HFF-Myc (cell line): ENCODE results near the gene OIT3.

ENCODE experiments used
- DNase-seq: peaks from one replicate; pipeline ENCODE4 v3.0.0-alpha.2; 2011; ENCODE audit warnings: low read depth; ENCODE audit errors: extremely low read depth
- H3K4me3 ChIP-seq: replicated peaks from 2 replicates; pipeline ENCODE4 v1.5.1; 2011; ENCODE audit warnings: low read depth, mild to moderate bottlenecking, control low read depth, low read length
- TF ChIP-seq, protein P1 (sequence below): IDR thresholded peaks from 2 replicates; pipeline ENCODE4 v1.5.1; 2012; ENCODE audit warnings: mild to moderate bottlenecking, low read depth, low read length, control low read depth; ENCODE audit errors: missing control alignments

The OIT3 gene

DNA sequence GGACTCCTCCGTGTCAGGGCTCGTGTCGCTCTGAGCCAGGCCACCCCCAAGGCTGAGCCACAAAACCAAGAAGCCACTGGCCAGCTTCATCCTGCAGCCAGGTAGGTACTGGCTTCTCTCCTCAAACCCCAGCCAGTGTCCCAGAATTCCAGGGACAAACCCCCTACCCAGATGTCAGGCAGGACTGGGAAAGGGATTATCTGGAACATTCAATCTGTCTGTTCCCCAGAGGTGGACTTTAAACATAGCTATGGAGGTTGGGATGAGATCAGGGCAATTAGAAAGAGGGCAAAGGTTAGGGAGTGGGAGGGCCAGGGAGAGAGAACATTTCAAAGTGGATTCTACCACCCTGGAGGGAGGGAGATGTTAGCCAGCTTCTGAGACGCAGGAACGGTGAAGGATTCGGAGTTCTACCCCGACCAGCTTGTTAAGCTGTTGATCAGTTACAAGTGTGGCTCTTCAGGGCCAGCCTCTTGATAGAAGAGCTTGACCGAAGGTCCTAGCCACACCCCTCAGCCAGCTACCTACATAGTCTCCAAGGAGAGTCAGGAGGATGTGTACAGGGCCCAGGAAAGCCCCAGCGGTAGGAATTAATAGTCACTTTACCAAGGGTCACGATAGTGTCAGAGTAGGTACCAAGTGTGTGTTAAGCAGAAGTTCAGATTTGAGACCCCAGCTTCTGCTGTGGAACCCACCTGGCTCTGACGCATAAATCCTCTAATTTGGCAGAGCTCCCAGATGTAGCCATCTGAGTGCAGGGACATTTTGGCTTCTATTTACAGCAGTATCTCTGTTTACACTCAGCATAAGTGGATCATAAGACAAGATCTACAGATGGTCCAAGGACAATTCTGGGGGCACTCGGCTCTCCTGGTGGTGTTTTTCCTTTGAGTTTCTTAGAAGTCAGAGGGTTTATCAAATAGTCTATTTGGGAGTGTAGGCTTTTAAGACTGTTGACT, 61.3 kb downstream of the OIT3 start, which contains the start of gene PLA2G12B:
Gene PLA2G12B (minus strand): TSS at position 211 of the 959 bp plus-strand sequence. CDS start 121 bp downstream, at position 90.
- DNase-seq: no peak
- no peak within 1 kb of the TSS for H3K4me3 ChIP-seq
- TF ChIP-seq, protein P1, sequence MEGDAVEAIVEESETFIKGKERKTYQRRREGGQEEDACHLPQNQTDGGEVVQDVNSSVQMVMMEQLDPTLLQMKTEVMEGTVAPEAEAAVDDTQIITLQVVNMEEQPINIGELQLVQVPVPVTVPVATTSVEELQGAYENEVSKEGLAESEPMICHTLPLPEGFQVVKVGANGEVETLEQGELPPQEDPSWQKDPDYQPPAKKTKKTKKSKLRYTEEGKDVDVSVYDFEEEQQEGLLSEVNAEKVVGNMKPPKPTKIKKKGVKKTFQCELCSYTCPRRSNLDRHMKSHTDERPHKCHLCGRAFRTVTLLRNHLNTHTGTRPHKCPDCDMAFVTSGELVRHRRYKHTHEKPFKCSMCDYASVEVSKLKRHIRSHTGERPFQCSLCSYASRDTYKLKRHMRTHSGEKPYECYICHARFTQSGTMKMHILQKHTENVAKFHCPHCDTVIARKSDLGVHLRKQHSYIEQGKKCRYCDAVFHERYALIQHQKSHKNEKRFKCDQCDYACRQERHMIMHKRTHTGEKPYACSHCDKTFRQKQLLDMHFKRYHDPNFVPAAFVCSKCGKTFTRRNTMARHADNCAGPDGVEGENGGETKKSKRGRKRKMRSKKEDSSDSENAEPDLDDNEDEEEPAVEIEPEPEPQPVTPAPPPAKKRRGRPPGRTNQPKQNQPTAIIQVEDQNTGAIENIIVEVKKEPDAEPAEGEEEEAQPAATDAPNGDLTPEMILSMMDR: no peak

DNA sequence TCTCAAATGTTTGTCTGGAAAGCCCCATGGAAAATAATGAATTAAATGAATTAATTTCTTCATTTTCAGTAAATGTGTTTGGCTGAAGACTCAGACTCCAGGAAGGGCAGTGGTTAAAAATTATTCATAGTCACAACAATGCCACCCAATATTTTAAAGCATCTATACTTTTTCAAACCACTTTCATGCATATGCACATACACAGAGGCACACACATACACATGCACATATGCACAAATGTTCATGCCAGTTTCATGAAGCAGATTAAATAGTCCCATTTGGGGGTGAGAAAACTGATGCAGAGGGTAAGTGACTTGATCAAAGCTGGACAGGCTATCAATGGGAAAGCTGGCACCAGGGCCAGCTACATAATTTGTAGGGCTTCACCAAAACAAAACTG, 62.5 kb downstream of the OIT3 start:
- no peak overlapping the region for H3K4me3 ChIP-seq
- no peak for DNase-seq
- TF ChIP-seq, protein P1: no peak

DNA sequence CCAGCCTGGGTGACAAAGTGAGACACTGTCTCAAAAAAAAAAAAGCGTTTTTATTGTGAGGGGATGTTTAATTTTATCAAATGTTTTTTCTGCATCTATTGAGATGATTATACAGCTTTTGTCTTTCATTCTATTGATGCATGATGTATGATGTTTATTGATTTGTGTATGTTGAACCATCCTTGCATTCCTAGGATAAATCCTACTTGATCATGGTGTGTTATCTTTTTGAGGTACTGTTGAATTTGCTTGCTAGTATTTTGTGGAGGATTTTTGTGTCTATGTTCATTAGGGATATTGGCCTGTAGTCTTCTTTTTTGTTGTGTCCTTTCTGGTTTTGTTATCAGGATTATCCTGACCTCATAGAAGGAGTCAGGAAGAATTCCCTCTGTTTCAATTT, 83.3 kb downstream of the OIT3 start:
- TF ChIP-seq, protein P1: no peak
- no peak for DNase-seq
- H3K4me3 ChIP-seq: no peak overlapping the region

DNA sequence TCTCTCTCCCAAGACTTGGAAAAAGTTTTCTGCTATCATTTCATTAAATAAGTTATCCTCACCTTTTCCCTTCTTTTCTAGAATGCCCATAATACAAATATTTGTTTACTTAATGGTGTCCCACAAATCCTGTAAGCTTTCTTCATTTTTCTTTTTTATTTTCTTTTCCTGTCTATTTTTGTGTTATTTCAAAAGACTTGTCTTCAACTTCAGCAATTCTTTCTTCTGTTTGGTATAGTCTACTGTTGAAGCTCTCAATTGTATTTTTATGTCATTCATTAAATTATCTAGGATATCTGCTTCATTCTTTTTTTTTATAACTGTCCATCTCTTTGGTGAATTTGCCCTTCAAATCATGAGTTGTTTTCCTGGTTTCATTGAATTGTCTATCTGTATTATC, 86.2 kb downstream of the OIT3 start:
- TF ChIP-seq, protein P1: no peak
- no peak overlapping the region for H3K4me3 ChIP-seq
- no peak for DNase-seq

- TF ChIP-seq, protein P1: no peak
- H3K4me3 ChIP-seq: no peak overlapping the region
- DNase-seq: no peak
Observed at GRCh38 chr10:72980348-72980747, 86.8 kb downstream of the OIT3 start.

GRCh38 chr10:72981028-72981881, 87.7 kb downstream of the OIT3 start:
- TF ChIP-seq, protein P1: no peak
- H3K4me3 ChIP-seq: no peak overlapping the region
- DNase-seq: no peak
